Mucosa of descending colon (tissue), 3 donors: Measurements from ENCODE around the gene WDR86. TPM values are rescaled to one million over a fixed set of nuclear protein-coding genes. Genes with fewer than 3 reads are reported as not detected.

ENCODE experiments used
- ATAC-seq: fragments of 200-7000 bp; cut with Tn5 transposase; one replicate; pipeline ENCODE4 v1.9.1; 2020; ENCODE audit warnings: mild to moderate bottlenecking, moderate library complexity
- DNase-seq, 3 donors: peaks; one replicate each; pipeline ENCODE4 v3.0.0-alpha.2; 2020
- H3K36me3 ChIP-seq: fragments of 200-600 bp; one replicate; pipeline ENCODE4 v1.8.0; 2021; ENCODE audit warnings: low read depth, mild to moderate bottlenecking
- H3K4me1 ChIP-seq: fragments of 200-600 bp; one replicate; pipeline ENCODE4 v1.8.0; 2021; ENCODE audit warnings: low read depth, mild to moderate bottlenecking
- H3K4me3 ChIP-seq: fragments of 200-600 bp; one replicate; pipeline ENCODE4 v1.8.0; 2021; ENCODE audit warnings: mild to moderate bottlenecking
- H3K9me3 ChIP-seq: fragments of 200-600 bp; one replicate; pipeline ENCODE4 v1.8.0; 2021; ENCODE audit warnings: mild to moderate bottlenecking
- intact Hi-C, 2 donors: fragments of 100-400 bp; cut with DNase I in 1 of 2; cut with micrococcal nuclease in 1 of 2; formaldehyde crosslinking; loops; one replicate each; pipeline versions ENCODE4 v1.11.0 to v1.11.1; 2022; cut with DNase I, micrococcal nuclease
- total RNA-seq, 3 donors: library from RNA; stranded (reverse); fragmentation: NEBNext Ultra II Directional in 2 of 3; extraction: Animal tissue kit (Norgen Biotek cat#: 25700) in 2 of 3; gene quantifications; one replicate each; pipeline versions ENCODE4 v1.2.1 to v1.2.4, GENCODE V29; 2021 to 2023
- TF ChIP-seq, protein P1 (sequence below): fragments of 200-600 bp; IDR thresholded peaks from one replicate; pipeline ENCODE4 v1.8.0; 2022; ENCODE audit warnings: antibody characterized with exemption, mild to moderate bottlenecking
- donor health status: DM: no; HTN: no; CAD: no; lungs with moderate emphysema.
- donor health status: DM: no; HTN: no; CAD: no.
- donor health status: DM: no; HTN: yes; CAD: no.

Gene WDR86
- total RNA-seq, 3 donors from 2014 or later = 0.38 to 16.6 (median 1.2) TPM

- peaks cover 14% of the 10 kb centered on the region for H3K4me1 ChIP-seq
- TF ChIP-seq, protein P1, sequence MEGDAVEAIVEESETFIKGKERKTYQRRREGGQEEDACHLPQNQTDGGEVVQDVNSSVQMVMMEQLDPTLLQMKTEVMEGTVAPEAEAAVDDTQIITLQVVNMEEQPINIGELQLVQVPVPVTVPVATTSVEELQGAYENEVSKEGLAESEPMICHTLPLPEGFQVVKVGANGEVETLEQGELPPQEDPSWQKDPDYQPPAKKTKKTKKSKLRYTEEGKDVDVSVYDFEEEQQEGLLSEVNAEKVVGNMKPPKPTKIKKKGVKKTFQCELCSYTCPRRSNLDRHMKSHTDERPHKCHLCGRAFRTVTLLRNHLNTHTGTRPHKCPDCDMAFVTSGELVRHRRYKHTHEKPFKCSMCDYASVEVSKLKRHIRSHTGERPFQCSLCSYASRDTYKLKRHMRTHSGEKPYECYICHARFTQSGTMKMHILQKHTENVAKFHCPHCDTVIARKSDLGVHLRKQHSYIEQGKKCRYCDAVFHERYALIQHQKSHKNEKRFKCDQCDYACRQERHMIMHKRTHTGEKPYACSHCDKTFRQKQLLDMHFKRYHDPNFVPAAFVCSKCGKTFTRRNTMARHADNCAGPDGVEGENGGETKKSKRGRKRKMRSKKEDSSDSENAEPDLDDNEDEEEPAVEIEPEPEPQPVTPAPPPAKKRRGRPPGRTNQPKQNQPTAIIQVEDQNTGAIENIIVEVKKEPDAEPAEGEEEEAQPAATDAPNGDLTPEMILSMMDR = no peak
- no peaks in the 10 kb centered on the region for H3K9me3 ChIP-seq
- no peak overlapping the region for H3K4me3 ChIP-seq
- DNase-seq (no peak), ATAC-seq (no peak)
- H3K36me3 ChIP-seq = no peaks in the 10 kb centered on the region
- intact Hi-C loops = no loop called here
These were observed 4.2 kb downstream of the WDR86 start for GRCh38 chr7:151405588-151405987.

DNA sequence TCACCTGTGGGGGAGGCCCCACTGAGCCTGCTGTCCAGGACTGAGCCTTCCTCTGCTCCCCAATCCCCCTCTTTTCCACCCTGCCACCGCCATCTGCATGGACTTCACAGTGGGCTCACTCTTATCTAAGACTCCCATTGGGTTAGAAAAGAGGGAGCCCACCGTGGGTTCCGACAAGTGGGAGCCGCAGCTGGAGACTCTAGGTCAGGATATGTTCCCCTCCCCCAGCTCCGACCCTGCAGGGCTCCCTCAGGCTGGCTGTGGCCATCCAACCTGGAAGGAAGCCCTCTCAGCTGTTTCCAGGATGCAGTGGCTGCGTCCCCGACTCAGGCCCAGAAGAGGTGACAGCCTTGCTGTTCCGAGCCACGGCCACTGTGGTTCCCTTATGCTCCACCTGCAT is 4.8 kb downstream of the WDR86 start:
- Histone ChIP-seq H3K4me1 (peaks cover 10% of the 10 kb centered on the region), H3K36me3 (no peaks in the 10 kb centered on the region), H3K9me3 (no peaks in the 10 kb centered on the region), H3K4me3 (no peak overlapping the region)
- DNase-seq (no peak), ATAC-seq (no peak)
- intact Hi-C loops = no loop called here
- TF ChIP-seq, protein P1 = no peak

DNA sequence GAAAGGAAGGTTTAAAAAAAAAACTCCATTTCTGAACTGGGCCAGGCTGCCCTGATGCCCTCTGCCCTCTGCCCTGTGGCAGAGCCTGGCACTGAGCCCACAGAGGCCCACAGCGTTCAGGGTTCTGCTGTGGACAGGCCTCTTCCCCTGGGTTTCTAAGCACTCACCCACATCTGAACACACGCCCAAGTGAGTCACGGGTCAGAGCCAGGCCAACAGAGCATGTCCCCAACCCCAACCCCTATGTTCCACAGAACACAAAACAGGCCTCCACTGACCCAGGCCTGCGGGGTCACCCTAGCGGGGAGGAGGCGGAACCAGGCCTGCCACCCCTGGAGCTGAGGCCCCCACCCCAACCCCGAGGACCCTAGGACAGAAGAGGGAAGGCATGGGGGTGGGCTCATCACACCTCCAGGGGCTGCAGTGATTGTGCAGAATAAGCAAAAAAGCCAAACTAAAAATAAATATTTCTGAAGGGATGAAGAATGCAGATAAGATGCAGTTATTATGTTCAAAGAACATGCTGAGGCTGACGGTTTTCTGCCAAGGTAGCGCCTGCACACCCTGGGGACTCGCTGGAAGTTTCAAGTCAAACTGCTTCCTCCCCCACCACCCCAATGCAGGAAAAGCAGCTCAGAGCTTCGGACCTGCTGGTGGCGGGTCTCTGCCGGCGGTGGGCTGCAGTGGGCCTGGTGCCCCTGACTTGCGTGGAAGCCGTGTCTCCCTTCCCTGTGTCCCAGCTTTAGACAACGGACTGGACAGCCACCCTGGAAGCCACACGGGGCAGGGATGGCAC is 5.4 kb downstream of the WDR86 start:
- DNase-seq = peak in 1 of 3 donors; percentile 53
- TF ChIP-seq, protein P1 = no peak

GRCh38 chr7:151403764-151404163 is 6.1 kb downstream of the WDR86 start:
- H3K9me3 ChIP-seq = no peaks in the 10 kb centered on the region
- DNase-seq (peak in 1 of 3 donors; percentile 25), ATAC-seq (no peak)
- H3K4me3 ChIP-seq = no peak overlapping the region
- no peaks in the 10 kb centered on the region for H3K36me3 ChIP-seq
- no peaks in the 10 kb centered on the region for H3K4me1 ChIP-seq
- TF ChIP-seq, protein P1 = no peak
- intact Hi-C loops = no loop called here

More for the DNA sequence above, 5.4 kb downstream of the WDR86 start:
- peak; percentile 41 for ATAC-seq
- H3K4me1 ChIP-seq = peaks cover 3% of the 10 kb centered on the region
- H3K4me3 ChIP-seq = no peak overlapping the region
- H3K9me3 ChIP-seq = no peaks in the 10 kb centered on the region
- H3K36me3 ChIP-seq = no peaks in the 10 kb centered on the region
- intact Hi-C loops = no loop called here

DNA sequence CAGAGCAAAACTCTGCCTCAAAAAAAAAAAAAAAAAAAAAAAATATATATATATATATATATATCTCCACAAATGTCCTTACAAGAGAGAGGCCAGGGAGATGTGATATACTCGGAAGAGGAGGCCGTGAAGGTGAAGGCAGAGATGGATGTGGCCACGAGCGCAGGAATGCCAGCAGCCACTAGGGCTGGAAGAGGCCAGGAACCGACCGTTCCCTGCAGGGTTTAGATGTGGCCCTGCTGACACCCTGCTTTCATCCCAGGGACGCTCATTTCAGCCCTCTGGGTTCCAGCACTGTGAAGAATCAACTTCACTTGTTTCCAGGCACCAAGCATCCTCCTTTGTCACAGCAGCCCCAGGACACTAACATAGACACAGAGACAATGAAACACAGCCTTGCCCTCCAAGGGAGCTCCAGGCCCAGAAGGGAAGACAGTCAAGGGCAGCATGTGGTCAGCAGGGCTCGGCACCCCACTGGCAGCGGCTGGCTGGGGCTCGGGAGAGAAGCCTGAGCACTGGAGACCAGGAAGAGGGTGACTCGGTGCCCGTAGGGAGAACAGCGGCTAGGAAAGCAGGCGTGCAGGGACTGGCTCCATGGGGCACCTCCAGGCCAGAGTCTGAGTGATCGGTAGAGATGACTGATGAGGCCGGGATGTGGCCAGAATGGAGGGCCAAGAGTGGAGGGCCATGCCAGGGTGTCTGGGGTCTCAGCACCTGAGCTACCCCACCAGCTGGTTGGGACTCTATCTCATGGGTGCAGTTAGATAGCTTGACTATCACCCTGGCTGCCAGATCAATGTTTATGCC is 7.6 kb downstream of the WDR86 start:
- TF ChIP-seq, protein P1 = no peak
- intact Hi-C loops = no loop called here

More for the DNA sequence above, 7.6 kb downstream of the WDR86 start:
- no peak for DNase-seq
- no peak for ATAC-seq
- Histone ChIP-seq H3K36me3 (no peaks in the 10 kb centered on the region), H3K4me3 (no peak overlapping the region), H3K9me3 (no peaks in the 10 kb centered on the region), H3K4me1 (no peaks in the 10 kb centered on the region)
